ENCODE data around the gene GANAB. TPM values are rescaled to one million over a fixed set of nuclear protein-coding genes. Genes with fewer than 3 reads are reported as not detected.
A peak's percentile ranks its signal among the peaks of the same experiment; 100 is the strongest.

GANAB gene
- total and polyA plus RNA-seq, 2 of the 13 experiments (the other 11 are each of a cell fraction or from before 2014, with no cell fraction given): 99.5 to 234 TPM

GRCh38 chr11:62599069-62599696 lies 47.2 kb downstream of the GANAB start (continued):
- TF ChIP-seq EP300 (IDR thresholded peaks at IDR 0.05; ENCODE audit: low read depth in 2 of 2, low read length in 2 of 2) (peak; percentile 28 to 50; a peak in 1 of 4 replicates), EP300 (CRISPR knock-in tag; IDR thresholded peaks at IDR 0.05; ENCODE audit: borderline replicate concordance) (no peak), ZNF468 (CRISPR knock-in tag; IDR thresholded peaks at IDR 0.05) (no peak), CENPX (CRISPR knock-in tag; IDR thresholded peaks at IDR 0.05) (no peak), SPEN (CRISPR knock-in tag; IDR thresholded peaks at IDR 0.05; ENCODE audit: low read depth) (peak; percentile 67), SALL1 (CRISPR knock-in tag; IDR thresholded peaks at IDR 0.05) (peak; percentile 65), FOXO1 (CRISPR knock-in tag; IDR thresholded peaks at IDR 0.05) (0 out of 2 replicates have a peak, but pooled peaks have one; percentile 17), ELF4 (CRISPR knock-in tag; IDR thresholded peaks at IDR 0.05; ENCODE audit: borderline replicate concordance) (no peak), ZNF615 (CRISPR knock-in tag; IDR thresholded peaks at IDR 0.05; ENCODE audit: borderline replicate concordance) (no peak), ZNF12 (CRISPR knock-in tag; IDR thresholded peaks at IDR 0.05) (no peak), REXO4 (CRISPR knock-in tag; IDR thresholded peaks at IDR 0.05; ENCODE audit: borderline replicate concordance) (no peak), ZBTB33 (CRISPR knock-in tag; IDR thresholded peaks at IDR 0.05) (no peak), ZNF343 (CRISPR knock-in tag; IDR thresholded peaks at IDR 0.05) (no peak), ZMYM3 (CRISPR knock-in tag; IDR thresholded peaks at IDR 0.05) (peak; percentile 29), TOE1 (CRISPR knock-in tag; IDR thresholded peaks at IDR 0.05) (no peak), THAP11 (CRISPR knock-in tag; IDR thresholded peaks at IDR 0.05) (peak; percentile 85), KDM5A (IDR thresholded peaks at IDR 0.05; ENCODE audit: borderline replicate concordance, low read length) (peak; percentile 3; the same call in 1 of the 2 replicates), NONO (IDR thresholded peaks at IDR 0.05) (no peak), NONO (CRISPR knock-in tag; conservative IDR thresholded peaks at IDR 0.05) (peak; percentile 62), MZF1 (CRISPR knock-in tag; IDR thresholded peaks at IDR 0.05; ENCODE audit: borderline replicate concordance) (no peak), CBFB (CRISPR knock-in tag; IDR thresholded peaks at IDR 0.05) (no peak; the same call in 1 of the 2 replicates), ZNF382 (CRISPR knock-in tag; IDR thresholded peaks at IDR 0.05; ENCODE audit: borderline replicate concordance) (no peak), ZNF331 (CRISPR knock-in tag; IDR thresholded peaks at IDR 0.05) (0 out of 2 replicates have a peak, but pooled peaks have one; percentile 47), ATF1 (CRISPR knock-in tag; IDR thresholded peaks at IDR 0.05) (peak; percentile 48; the same call in 1 of the 2 replicates)
- TF ChIP-seq, protein P1, sequence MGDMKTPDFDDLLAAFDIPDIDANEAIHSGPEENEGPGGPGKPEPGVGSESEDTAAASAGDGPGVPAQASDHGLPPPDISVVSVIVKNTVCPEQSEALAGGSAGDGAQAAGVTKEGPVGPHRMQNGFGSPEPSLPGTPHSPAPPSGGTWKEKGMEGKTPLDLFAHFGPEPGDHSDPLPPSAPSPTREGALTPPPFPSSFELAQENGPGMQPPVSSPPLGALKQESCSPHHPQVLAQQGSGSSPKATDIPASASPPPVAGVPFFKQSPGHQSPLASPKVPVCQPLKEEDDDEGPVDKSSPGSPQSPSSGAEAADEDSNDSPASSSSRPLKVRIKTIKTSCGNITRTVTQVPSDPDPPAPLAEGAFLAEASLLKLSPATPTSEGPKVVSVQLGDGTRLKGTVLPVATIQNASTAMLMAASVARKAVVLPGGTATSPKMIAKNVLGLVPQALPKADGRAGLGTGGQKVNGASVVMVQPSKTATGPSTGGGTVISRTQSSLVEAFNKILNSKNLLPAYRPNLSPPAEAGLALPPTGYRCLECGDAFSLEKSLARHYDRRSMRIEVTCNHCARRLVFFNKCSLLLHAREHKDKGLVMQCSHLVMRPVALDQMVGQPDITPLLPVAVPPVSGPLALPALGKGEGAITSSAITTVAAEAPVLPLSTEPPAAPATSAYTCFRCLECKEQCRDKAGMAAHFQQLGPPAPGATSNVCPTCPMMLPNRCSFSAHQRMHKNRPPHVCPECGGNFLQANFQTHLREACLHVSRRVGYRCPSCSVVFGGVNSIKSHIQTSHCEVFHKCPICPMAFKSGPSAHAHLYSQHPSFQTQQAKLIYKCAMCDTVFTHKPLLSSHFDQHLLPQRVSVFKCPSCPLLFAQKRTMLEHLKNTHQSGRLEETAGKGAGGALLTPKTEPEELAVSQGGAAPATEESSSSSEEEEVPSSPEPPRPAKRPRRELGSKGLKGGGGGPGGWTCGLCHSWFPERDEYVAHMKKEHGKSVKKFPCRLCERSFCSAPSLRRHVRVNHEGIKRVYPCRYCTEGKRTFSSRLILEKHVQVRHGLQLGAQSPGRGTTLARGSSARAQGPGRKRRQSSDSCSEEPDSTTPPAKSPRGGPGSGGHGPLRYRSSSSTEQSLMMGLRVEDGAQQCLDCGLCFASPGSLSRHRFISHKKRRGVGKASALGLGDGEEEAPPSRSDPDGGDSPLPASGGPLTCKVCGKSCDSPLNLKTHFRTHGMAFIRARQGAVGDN (CRISPR knock-in tag; IDR thresholded peaks at IDR 0.05): peak; percentile 83
